ENCODE measurements around the gene TMEM132C.

The TMEM132C gene

DNA sequence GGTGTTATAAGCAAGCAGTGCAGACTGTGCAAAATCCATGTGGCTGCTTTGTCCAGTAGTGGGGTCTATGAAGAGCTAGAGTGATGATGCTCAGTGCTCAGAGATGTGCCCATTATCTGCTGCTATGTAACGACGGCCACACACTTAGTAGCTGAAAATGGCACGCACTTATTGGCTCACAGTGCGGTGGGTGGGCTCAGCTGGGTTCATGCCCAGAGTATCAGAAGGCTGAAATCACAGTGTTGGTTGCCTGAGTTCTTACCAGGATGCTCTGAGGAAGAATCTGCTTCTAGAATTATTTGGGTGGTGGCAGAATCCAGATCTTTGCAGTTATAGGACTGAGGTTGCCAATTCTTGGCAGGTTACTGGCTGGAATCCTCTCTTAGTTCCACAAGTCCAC is 432.1 kb downstream of the TMEM132C start:
- Histone ChIP-seq H3F3A (ENCODE audit: control insufficient read depth, insufficient read depth) (no peaks in the 10 kb centered on the region), H3K9me3 (ENCODE audit: control insufficient read depth, insufficient read depth, low read length) (no peaks in the 10 kb centered on the region; the same call in 1 of the 2 replicates), H3K79me2 (ENCODE audit: control insufficient read depth, low read length) (no peaks in the 10 kb centered on the region), H3K27me3 (ENCODE audit: control insufficient read depth, low read length) (no peaks in the 10 kb centered on the region), H3K9me2 (replicated peaks; ENCODE audit: control insufficient read depth, low read length) (no peaks in the 10 kb centered on the region), H4K20me1 (ENCODE audit: control insufficient read depth, insufficient read depth, low read depth, low read length) (no peaks in the 10 kb centered on the region), H3K4me1 (ENCODE audit: control insufficient read depth, low read length) (no peaks in the 10 kb centered on the region), H3K4me3 (ENCODE audit: low read length) (no peak overlapping the region), H3K4me2 (ENCODE audit: low read length) (no peak overlapping the region), H3K36me3 (ENCODE audit: control insufficient read depth, low read length) (no peaks in the 10 kb centered on the region), H3K27ac (ENCODE audit: low read depth, low read length) (no peak overlapping the region)
- TF ChIP-seq, protein P1, sequence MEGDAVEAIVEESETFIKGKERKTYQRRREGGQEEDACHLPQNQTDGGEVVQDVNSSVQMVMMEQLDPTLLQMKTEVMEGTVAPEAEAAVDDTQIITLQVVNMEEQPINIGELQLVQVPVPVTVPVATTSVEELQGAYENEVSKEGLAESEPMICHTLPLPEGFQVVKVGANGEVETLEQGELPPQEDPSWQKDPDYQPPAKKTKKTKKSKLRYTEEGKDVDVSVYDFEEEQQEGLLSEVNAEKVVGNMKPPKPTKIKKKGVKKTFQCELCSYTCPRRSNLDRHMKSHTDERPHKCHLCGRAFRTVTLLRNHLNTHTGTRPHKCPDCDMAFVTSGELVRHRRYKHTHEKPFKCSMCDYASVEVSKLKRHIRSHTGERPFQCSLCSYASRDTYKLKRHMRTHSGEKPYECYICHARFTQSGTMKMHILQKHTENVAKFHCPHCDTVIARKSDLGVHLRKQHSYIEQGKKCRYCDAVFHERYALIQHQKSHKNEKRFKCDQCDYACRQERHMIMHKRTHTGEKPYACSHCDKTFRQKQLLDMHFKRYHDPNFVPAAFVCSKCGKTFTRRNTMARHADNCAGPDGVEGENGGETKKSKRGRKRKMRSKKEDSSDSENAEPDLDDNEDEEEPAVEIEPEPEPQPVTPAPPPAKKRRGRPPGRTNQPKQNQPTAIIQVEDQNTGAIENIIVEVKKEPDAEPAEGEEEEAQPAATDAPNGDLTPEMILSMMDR (IDR thresholded peaks at IDR 0.05; ENCODE audit: low read depth, low read length, poor library complexity, severe bottlenecking) = no peak
- TF ChIP-seq EZH2phosphoT487 (IDR thresholded peaks at IDR 0.05; ENCODE audit: borderline replicate concordance, low read length) = no peak

DNA sequence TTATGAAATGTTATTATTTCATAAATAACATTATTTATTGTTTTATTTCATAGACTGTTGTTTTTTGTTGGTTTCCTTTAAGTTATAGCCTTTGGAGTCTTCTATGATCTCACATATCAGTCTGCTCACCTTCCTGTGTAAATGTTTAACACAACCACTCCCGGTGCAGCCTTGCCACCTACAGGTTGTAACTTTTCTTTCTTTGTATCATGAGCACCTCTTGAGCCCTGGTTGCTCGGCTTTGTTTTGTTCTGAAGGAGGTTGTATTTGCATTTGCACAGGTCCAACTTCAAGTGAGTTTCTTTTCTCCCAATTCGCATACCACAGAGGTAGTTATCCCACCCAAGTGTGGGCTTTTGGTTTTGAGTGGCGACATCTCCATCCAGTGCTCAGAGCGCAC is 435.4 kb downstream of the TMEM132C start:
- Histone ChIP-seq H3K9me2 (replicated peaks; ENCODE audit: control insufficient read depth, low read length) (no peaks in the 10 kb centered on the region), H3K4me2 (ENCODE audit: low read length) (no peak overlapping the region), H3F3A (ENCODE audit: control insufficient read depth, insufficient read depth) (no peaks in the 10 kb centered on the region), H3K4me1 (ENCODE audit: control insufficient read depth, low read length) (no peaks in the 10 kb centered on the region), H3K27me3 (ENCODE audit: control insufficient read depth, low read length) (no peaks in the 10 kb centered on the region; the same call in 1 of the 2 replicates), H3K79me2 (ENCODE audit: control insufficient read depth, low read length) (no peaks in the 10 kb centered on the region), H3K4me3 (ENCODE audit: low read length) (no peak overlapping the region), H4K20me1 (ENCODE audit: control insufficient read depth, insufficient read depth, low read depth, low read length) (no peaks in the 10 kb centered on the region), H3K9me3 (ENCODE audit: control insufficient read depth, insufficient read depth, low read length) (no peaks in the 10 kb centered on the region; the same call in 1 of the 2 replicates), H3K27ac (ENCODE audit: low read depth, low read length) (no peak overlapping the region), H3K36me3 (ENCODE audit: control insufficient read depth, low read length) (no peaks in the 10 kb centered on the region)
- TF ChIP-seq, protein P1 (IDR thresholded peaks at IDR 0.05; ENCODE audit: low read depth, low read length, poor library complexity, severe bottlenecking) = no peak
- TF ChIP-seq EZH2phosphoT487 (IDR thresholded peaks at IDR 0.05; ENCODE audit: borderline replicate concordance, low read length) = no peak

DNA sequence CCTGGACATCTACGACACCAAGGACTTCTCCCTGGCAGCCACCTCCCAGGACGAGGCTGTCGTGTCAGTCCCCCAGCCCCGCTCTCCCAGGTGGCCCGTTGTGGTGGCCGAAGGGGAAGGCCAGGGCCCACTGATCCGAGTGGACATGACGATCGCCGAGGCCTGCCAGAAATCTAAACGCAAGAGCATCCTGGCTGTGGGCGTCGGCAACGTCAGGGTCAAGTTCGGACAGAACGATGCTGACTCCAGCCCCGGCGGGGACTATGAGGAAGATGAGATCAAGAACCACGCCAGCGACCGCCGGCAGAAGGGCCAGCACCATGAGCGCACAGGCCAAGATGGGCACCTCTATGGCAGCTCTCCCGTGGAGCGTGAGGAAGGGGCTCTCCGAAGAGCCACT is 438.2 kb downstream of the TMEM132C start:
- TF ChIP-seq, protein P1 (IDR thresholded peaks at IDR 0.05; ENCODE audit: low read depth, low read length, poor library complexity, severe bottlenecking) = no peak
- no peak for TF ChIP-seq EZH2phosphoT487 (IDR thresholded peaks at IDR 0.05; ENCODE audit: borderline replicate concordance, low read length)
- H3F3A ChIP-seq (ENCODE audit: control insufficient read depth, insufficient read depth) = no peaks in the 10 kb centered on the region
- H3K27ac ChIP-seq (ENCODE audit: low read depth, low read length) = no peak overlapping the region
- no peaks in the 10 kb centered on the region for H3K9me3 ChIP-seq (ENCODE audit: control insufficient read depth, insufficient read depth, low read length)
- H3K36me3 ChIP-seq (ENCODE audit: control insufficient read depth, low read length) = no peaks in the 10 kb centered on the region
- no peaks in the 10 kb centered on the region for H4K20me1 ChIP-seq (ENCODE audit: control insufficient read depth, insufficient read depth, low read depth, low read length)
- no peak overlapping the region for H3K4me3 ChIP-seq (ENCODE audit: low read length)
- no peak overlapping the region for H3K4me2 ChIP-seq (ENCODE audit: low read length)
- no peaks in the 10 kb centered on the region for H3K9me2 ChIP-seq (replicated peaks; ENCODE audit: control insufficient read depth, low read length)
- no peaks in the 10 kb centered on the region for H3K4me1 ChIP-seq (ENCODE audit: control insufficient read depth, low read length)
- no peaks in the 10 kb centered on the region for H3K79me2 ChIP-seq (ENCODE audit: control insufficient read depth, low read length)
- no peaks in the 10 kb centered on the region; the same call in 1 of the 2 replicates for H3K27me3 ChIP-seq (ENCODE audit: control insufficient read depth, low read length)

All from DOHH2 (cell line).